Transverse colon (tissue), 4 donors: ENCODE results near the gene ENDOV. TPM values are rescaled to one million over a fixed set of nuclear protein-coding genes. Genes with fewer than 3 reads are reported as not detected.
"Not testable (repeated sequence)": the region's sequence is repeated elsewhere in the genome, so short reads cannot be mapped to it uniquely, and the experiment has no call there.

Source experiments
- DNase-seq: peaks from one replicate; pipeline ENCODE4 v3.0.0-alpha.2; 2019
- H3K27ac ChIP-seq, 4 donors: fragments of 200-600 bp; sonication (generic); 2 replicates each; pipeline ENCODE4 v1.5.1; 2016 to 2018; ENCODE audit warnings: inconsistent platforms in 4 of 4
- H3K27me3 ChIP-seq: fragments of 200-600 bp; sonication (generic); 2 replicates; pipeline ENCODE4 v1.5.1; 2017; ENCODE audit warnings: inconsistent platforms
- H3K36me3 ChIP-seq, 4 donors: fragments of 200-600 bp; sonication (generic); 2 replicates each; pipeline ENCODE4 v1.5.1; 2017 to 2019; ENCODE audit warnings: inconsistent platforms in 4 of 4
- H3K4me1 ChIP-seq, 4 donors: fragments of 200-600 bp; sonication (generic); 2 replicates each; pipeline ENCODE4 v1.5.1; 2017 to 2020; ENCODE audit warnings: inconsistent platforms in 4 of 4
- H3K4me3 ChIP-seq, 4 donors: fragments of 200-600 bp; sonication (generic); 1 replicate in 1 of 4; 2 replicates in 3 of 4; pipeline versions ENCODE4 v1.5.1 to v1.6.1; 2017 to 2019; ENCODE audit warnings: inconsistent platforms in 4 of 4
- H3K9me3 ChIP-seq, 2 donors: fragments of 200-600 bp; sonication (generic); 2 replicates each; pipeline ENCODE4 v1.5.1; 2017 to 2019; ENCODE audit warnings: inconsistent platforms in 2 of 2
- EP300 ChIP-seq: sonication (generic); formaldehyde crosslinking; IDR thresholded peaks from one replicate; pipeline ENCODE4 v1.6.1; 2017; ENCODE audit warnings: antibody characterized with exemption, low read depth
- POLR2A ChIP-seq: fragments of 450-650 bp; IDR thresholded peaks from one replicate; pipeline ENCODE4 v1.6.1; 2016; ENCODE audit warnings: antibody characterized with exemption, mild to moderate bottlenecking, moderate library complexity
- POLR2AphosphoS5 ChIP-seq, 3 donors: sonication (generic); formaldehyde crosslinking; IDR thresholded peaks; one replicate each; pipeline ENCODE4 v1.6.1; 2016; ENCODE audit warnings: antibody characterized with exemption in 3 of 3
- WGBS, 2 donors: methylation state at CpG; one replicate each; pipeline ENCODE4 v1.1.5; 2018; ENCODE audit warnings: low coverage in 1 of 2; 5-methylcytosine and 5-hydroxymethylcytosine counted together
- in situ Hi-C, 4 donors: fragments of 200-750 bp; cut with MboI; loops; one replicate each; pipeline versions ENCODE4 v1.15.0 to v1.15.1; 2017; ENCODE audit warnings: low sequenced_read_pairs in 3 of 4, low pct_ligation_motif_present in 1 of 4, low pct_unique_long_range_greater_than_20kb in 1 of 4
- intact Hi-C: fragments of 100-400 bp; cut with DNase I; formaldehyde crosslinking; loops from one replicate; pipeline ENCODE4 v1.15.1; 2023; ENCODE audit warnings: low total_unique reads
- total RNA-seq, 4 donors: library from RNA; depleted of rRNA; stranded (reverse); fragments of >200 nt; gene quantifications; one replicate each; pipeline ENCODE4 v1.1.0, GENCODE V29; 2016
- TF ChIP-seq, protein P1 (sequence below), 5 experiments: fragments of 200-600 bp in 3 of 5; fragments of 450-650 bp in 2 of 5; sonication (generic) in 3 of 5; IDR thresholded peaks; 1 replicate in 2 of 5; 2 replicates in 3 of 5; pipeline ENCODE4 v1.5.1; 2016 to 2017; ENCODE audit warnings: antibody characterized with exemption in 5 of 5, inconsistent platforms in 3 of 5, mild to moderate bottlenecking in 2 of 5, moderate library complexity in 1 of 5

ENDOV gene
- total RNA-seq, 4 donors from 2014 or later = 14.9 to 26.9 (median 19.9) TPM

DNA sequence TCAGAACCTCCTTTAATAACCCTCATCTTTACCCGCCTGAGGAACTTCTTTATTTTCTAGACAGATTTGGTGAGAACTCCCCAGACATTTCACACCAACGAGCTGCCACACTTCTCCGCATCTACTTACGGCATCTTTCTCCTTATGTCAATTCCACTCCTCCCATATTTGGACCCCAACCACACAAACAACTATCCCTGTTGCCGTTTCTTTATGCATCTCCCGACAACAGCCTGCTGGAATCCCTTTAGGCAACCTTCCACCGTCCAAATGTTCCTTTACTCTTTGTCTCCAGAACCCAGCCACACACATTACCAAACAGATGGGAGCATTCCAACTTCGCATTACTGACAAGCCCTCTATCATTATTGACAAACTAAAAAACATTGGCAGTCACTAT, 8.8 kb upstream of the ENDOV start:
- whole genome bisulfite sequencing, 2 donors = 82 to 89% methylated on average over 5 to 8 of the region's 8 CpGs
- Histone ChIP-seq H3K27ac (no peak overlapping the region), H3K4me1 (peaks cover 0 to 4% (median 0%) of the 10 kb centered on the region in 4 donors), H3K36me3 (no peaks in the 10 kb centered on the region), H3K4me3 (no peak overlapping the region), H3K27me3 (peaks cover 3% of the 10 kb centered on the region), H3K9me3 (no peaks in the 10 kb centered on the region)
- in situ Hi-C loops (no loop called here), intact Hi-C loops (no loop called here)
- no peak for DNase-seq
- TF ChIP-seq, protein P1, sequence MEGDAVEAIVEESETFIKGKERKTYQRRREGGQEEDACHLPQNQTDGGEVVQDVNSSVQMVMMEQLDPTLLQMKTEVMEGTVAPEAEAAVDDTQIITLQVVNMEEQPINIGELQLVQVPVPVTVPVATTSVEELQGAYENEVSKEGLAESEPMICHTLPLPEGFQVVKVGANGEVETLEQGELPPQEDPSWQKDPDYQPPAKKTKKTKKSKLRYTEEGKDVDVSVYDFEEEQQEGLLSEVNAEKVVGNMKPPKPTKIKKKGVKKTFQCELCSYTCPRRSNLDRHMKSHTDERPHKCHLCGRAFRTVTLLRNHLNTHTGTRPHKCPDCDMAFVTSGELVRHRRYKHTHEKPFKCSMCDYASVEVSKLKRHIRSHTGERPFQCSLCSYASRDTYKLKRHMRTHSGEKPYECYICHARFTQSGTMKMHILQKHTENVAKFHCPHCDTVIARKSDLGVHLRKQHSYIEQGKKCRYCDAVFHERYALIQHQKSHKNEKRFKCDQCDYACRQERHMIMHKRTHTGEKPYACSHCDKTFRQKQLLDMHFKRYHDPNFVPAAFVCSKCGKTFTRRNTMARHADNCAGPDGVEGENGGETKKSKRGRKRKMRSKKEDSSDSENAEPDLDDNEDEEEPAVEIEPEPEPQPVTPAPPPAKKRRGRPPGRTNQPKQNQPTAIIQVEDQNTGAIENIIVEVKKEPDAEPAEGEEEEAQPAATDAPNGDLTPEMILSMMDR (IDR thresholded peaks at IDR 0.05) = no peak
- TF ChIP-seq POLR2A = no peak
- TF ChIP-seq POLR2AphosphoS5 (IDR thresholded peaks at IDR 0.05) = no peak
- no peak for TF ChIP-seq EP300

DNA sequence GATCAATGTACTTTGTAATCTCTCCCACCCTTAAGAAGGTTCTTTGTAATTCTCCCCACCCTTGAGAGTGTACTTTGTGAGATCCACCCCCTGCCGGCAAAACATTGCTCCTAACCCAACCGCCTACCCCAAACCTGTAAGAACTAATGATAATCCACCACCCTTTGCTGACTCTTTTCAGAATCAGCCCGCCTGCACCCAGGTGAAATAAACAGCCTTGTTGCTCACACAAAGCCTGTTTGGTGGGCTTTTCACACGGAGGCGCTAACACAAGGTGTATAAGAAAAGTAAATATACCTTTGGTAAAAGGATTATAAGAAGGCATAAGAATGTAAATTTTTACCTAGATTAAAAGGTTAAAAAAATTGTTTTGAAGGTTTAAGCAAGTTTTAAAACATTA, 7.0 kb upstream of the ENDOV start:
- DNase-seq, in situ Hi-C loops, H3K4me1 ChIP-seq, H3K36me3 ChIP-seq, H3K27ac ChIP-seq, H3K27me3 ChIP-seq, H3K4me3 ChIP-seq, H3K9me3 ChIP-seq, intact Hi-C loops: not testable (repeated sequence)
- 55 to 92% methylated on average over 4 to 5 of the region's 5 CpGs for WGBS, 2 donors

DNA sequence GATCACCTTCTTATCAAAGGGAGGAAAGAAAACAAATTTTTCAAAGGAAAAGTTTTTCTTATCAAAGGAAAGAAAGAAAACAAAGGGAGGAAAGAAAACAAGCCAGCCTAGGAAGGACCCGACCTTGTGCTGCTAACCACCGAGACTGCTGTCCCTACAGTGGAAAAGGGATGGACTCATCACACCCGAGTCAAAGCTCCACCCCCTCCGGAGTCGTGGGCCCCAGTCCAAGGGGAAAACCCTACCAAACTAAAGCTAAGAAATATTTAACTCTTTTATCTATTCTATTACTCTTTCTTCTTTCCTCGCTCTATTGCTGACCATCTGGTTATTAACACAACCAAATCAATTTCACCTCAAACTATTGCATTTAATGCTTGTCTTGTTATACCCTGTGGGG, 6.1 kb upstream of the ENDOV start:
- intact Hi-C loops = no loop called here
- DNase-seq = no peak
- Histone ChIP-seq H3K4me3 (no peak overlapping the region), H3K9me3 (no peaks in the 10 kb centered on the region), H3K36me3 (no peaks in the 10 kb centered on the region), H3K27me3 (peaks cover 11% of the 10 kb centered on the region), H3K27ac (no peak overlapping the region), H3K4me1 (peaks cover 0 to 10% (median 1%) of the 10 kb centered on the region in 4 donors)
- TF ChIP-seq EP300 = no peak
- no peak for TF ChIP-seq POLR2AphosphoS5 (IDR thresholded peaks at IDR 0.05)
- in situ Hi-C loops = no loop called here
- WGBS, 2 donors = 9 to 15% methylated on average over 6 of the region's 6 CpGs

DNA sequence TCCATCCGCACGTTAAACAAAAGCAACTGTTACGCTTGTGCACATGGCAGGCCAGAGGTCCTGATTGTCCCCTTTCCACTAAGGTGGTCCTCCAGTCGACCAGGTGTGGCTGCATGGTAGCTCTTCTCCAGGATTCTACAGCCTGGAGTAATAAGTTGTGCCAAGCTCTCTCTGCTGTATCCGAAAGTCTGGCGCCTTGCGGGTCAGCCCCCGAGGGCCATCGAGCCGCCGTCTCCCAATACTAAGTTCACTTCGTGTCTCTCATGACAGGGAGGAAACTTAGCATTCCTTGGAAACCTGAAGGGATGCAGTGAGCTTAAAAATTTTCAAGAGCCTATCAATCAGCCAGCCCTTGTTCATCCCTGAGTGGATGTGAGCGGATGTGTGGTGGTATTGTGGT, 5.3 kb upstream of the ENDOV start:
- in situ Hi-C loops (no loop called here), intact Hi-C loops (no loop called here)
- Histone ChIP-seq H3K27ac (no peak overlapping the region), H3K4me1 (peaks cover 0 to 17% (median 5%) of the 10 kb centered on the region in 4 donors), H3K27me3 (peaks cover 14% of the 10 kb centered on the region), H3K4me3 (no peak overlapping the region), H3K9me3 (no peaks in the 10 kb centered on the region), H3K36me3 (no peaks in the 10 kb centered on the region)
- no peak for DNase-seq
- 92 to 100% methylated on average over 1 to 13 of the region's 13 CpGs for WGBS, 2 donors
- TF ChIP-seq POLR2A (no peak), EP300 (no peak), POLR2AphosphoS5 (IDR thresholded peaks at IDR 0.05) (no peak)
- TF ChIP-seq, protein P1 (IDR thresholded peaks at IDR 0.05) = no peak

DNA sequence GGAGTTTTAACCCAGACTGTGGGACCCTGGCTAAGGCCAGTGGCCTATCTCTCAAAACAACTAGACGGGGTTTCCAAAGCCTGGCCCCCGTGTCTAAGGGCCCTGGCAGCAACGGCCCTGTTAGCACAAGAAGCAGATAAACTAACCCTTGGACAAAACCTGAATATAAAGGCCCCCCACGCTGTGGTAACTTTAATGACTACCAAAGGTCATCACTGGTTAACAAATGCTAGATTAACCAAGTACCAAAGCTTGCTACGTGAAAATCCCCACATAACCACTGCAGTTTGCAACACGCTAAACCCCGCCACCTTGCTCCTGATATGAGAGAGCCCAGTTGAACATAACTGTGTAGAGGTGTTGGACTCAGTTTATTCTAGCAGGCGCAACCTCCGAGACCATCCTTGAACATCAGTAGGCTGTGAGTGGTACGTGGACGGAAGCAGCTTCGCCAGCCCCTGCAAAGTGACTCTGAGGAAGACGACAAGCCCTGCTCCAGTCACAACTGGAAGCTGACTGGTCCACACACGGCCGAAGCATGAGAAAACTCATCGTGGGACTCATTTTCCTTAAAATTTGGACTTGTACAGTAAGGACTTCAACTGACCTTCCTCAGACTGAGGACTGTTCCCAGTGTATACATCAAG, 4.4 kb upstream of the ENDOV start:
- DNase-seq, H3K4me3 ChIP-seq, H3K36me3 ChIP-seq, H3K9me3 ChIP-seq, intact Hi-C loops, H3K27ac ChIP-seq, in situ Hi-C loops: not testable (repeated sequence)
- Histone ChIP-seq H3K4me1 (peaks cover 0 to 17% (median 5%) of the 10 kb centered on the region in 4 donors), H3K27me3 (peaks cover 14% of the 10 kb centered on the region)
- 60 to 83% methylated on average over 1 to 16 of the region's 16 CpGs for WGBS, 2 donors
